Measurements from ENCODE around the gene NOC4L. TPM values are rescaled to one million over a fixed set of nuclear protein-coding genes. Genes with fewer than 3 reads are reported as not detected.

Gene NOC4L
- total and polyA plus RNA-seq, 2 donors (not counting 3 experiments of a cell fraction or from before 2014, with no cell fraction given), result 19.4 to 29.4 TPM

GRCh38 chr12:132167611-132168310, 23.5 kb downstream of the NOC4L start:
- Histone ChIP-seq H3K9me1 (replicated peaks; ENCODE audit: control insufficient read depth, extremely low read depth, insufficient read depth, low read length) (no peaks in the 10 kb centered on the region), H3K27ac (ENCODE audit: insufficient read depth, low read depth, low read length) (no peak overlapping the region), H3K4me1 (ENCODE audit: control insufficient read depth, extremely low read depth, insufficient read depth, low read length) (no peaks in the 10 kb centered on the region), H3K79me2 (ENCODE audit: control insufficient read depth, insufficient read depth, low read length) (no peaks in the 10 kb centered on the region), H3K4me2 (ENCODE audit: insufficient read depth, low read length) (no peak overlapping the region), H2AFZ (ENCODE audit: low read depth, low read length) (no peak overlapping the region), H3K4me3 (replicated peaks in 1 of 3; ENCODE audit: insufficient read depth in 1 of 3, low read depth in 1 of 3, low read length in 3 of 3) (no peak overlapping the region), H3K27me3 (ENCODE audit: control insufficient read depth in 2 of 2, insufficient read depth in 2 of 2, low read length in 2 of 2) (peaks cover 0 to 2% of the 10 kb centered on the region in 2 experiments), H3K36me3 (ENCODE audit: control insufficient read depth in 2 of 2, extremely low read depth in 1 of 2, insufficient read depth in 2 of 2, low read length in 2 of 2) (no peaks in the 10 kb centered on the region), H3K9me3 (replicated peaks; ENCODE audit: control insufficient read depth, insufficient read depth, low read length) (no peaks in the 10 kb centered on the region), H4K20me1 (replicated peaks; ENCODE audit: control insufficient read depth, extremely low read depth, insufficient read depth, low read length) (no peaks in the 10 kb centered on the region), H3K9ac (replicated peaks; ENCODE audit: extremely low read depth, insufficient read depth, low read length) (no peak overlapping the region)
- POLR2A ChIA-PET, result no interaction called here
- CTCF ChIA-PET, result interaction anchor here (2.0 kb wide), 1 partner anchor 14 kb away, joined by 11 read pairs; no protein-coding TSS in a partner anchor
- dilution Hi-C loops (cut with MboI; ENCODE audit: extremely low pct_ligation_motif_present, low sequenced_read_pairs), result no loop called here
- no peak for DNase-seq (ENCODE audit: low read depth, low spot score)
- TF ChIP-seq, protein P1, sequence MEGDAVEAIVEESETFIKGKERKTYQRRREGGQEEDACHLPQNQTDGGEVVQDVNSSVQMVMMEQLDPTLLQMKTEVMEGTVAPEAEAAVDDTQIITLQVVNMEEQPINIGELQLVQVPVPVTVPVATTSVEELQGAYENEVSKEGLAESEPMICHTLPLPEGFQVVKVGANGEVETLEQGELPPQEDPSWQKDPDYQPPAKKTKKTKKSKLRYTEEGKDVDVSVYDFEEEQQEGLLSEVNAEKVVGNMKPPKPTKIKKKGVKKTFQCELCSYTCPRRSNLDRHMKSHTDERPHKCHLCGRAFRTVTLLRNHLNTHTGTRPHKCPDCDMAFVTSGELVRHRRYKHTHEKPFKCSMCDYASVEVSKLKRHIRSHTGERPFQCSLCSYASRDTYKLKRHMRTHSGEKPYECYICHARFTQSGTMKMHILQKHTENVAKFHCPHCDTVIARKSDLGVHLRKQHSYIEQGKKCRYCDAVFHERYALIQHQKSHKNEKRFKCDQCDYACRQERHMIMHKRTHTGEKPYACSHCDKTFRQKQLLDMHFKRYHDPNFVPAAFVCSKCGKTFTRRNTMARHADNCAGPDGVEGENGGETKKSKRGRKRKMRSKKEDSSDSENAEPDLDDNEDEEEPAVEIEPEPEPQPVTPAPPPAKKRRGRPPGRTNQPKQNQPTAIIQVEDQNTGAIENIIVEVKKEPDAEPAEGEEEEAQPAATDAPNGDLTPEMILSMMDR (IDR thresholded peaks at IDR 0.05; ENCODE audit: extremely low read depth in 1 of 2, insufficient read depth in 1 of 2, low read depth in 1 of 2, low read length in 2 of 2), result no peak
- no peak for TF ChIP-seq GATA2 (IDR thresholded peaks at IDR 0.05; ENCODE audit: insufficient read depth, insufficient read length, low read depth, low read length)
- no peak for TF ChIP-seq FOS (IDR thresholded peaks at IDR 0.05; ENCODE audit: borderline replicate concordance, insufficient read depth, low read length)
- no peak for TF ChIP-seq JUN (IDR thresholded peaks at IDR 0.05; ENCODE audit: borderline replicate concordance, insufficient read depth, insufficient read length, low read depth)
- TF ChIP-seq, protein P2, sequence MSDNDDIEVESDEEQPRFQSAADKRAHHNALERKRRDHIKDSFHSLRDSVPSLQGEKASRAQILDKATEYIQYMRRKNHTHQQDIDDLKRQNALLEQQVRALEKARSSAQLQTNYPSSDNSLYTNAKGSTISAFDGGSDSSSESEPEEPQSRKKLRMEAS (IDR thresholded peaks at IDR 0.05; ENCODE audit: insufficient read depth, insufficient read length), result no peak
- no peak for FAIRE-seq
- intact Hi-C loops (cut with micrococcal nuclease), result no loop called here
- BruUV-seq (replicated peaks), result no TSS peak
